GM19395 (cell line): ENCODE data around the gene CALD1.

ENCODE experiments used
- ATAC-seq: cut with Tn5 transposase; IDR thresholded peaks from one replicate; pipeline ENCODE4 v1.9.1; 2021; ENCODE audit warnings: mild to moderate bottlenecking, moderate library complexity; ENCODE audit not compliant: unreplicated experiment

Gene CALD1

GRCh38 chr7:134993877-134994456 lies 214.5 kb downstream of the CALD1 start:
- no peak for ATAC-seq

GRCh38 chr7:134995239-134996096 lies 216.0 kb downstream of the CALD1 start:
- ATAC-seq = peak; percentile 53

- peak; percentile 52 for ATAC-seq
These were observed 216.7 kb downstream of the CALD1 start for GRCh38 chr7:134996097-134996550.

- ATAC-seq = no peak
These were observed 217.9 kb downstream of the CALD1 start for GRCh38 chr7:134997214-134997885.

- no peak for ATAC-seq
These were observed 219.7 kb downstream of the CALD1 start for GRCh38 chr7:134999136-134999535.

GRCh38 chr7:135001390-135002165 lies 222.1 kb downstream of the CALD1 start:
- ATAC-seq = no peak

- no peak for ATAC-seq
These were observed 232.8 kb downstream of the CALD1 start for GRCh38 chr7:135012229-135012628.
